Stimulated activated CD8-positive, alpha-beta memory T cell treated with anti-CD3 and anti-CD28 coated beads, Interleukin-4, amount 100 ng/mL, for 1 hour (primary cell): ENCODE data around the gene RNF207.

Source experiments
- DNase-seq, 2 donors: peaks; one replicate each; pipeline ENCODE4 v3.0.0-alpha.2; 2020; ENCODE audit warnings: low read depth in 2 of 2, low spot score in 1 of 2

Gene RNF207

GRCh38 chr1:6248161-6248776 lies 42.4 kb downstream of the RNF207 start:
- no peak for DNase-seq

GRCh38 chr1:6248932-6249738 lies 43.2 kb downstream of the RNF207 start:
- DNase-seq = no peak

- no peak for DNase-seq
Measured at GRCh38 chr1:6249739-6250689, 44.1 kb downstream of the RNF207 start.

DNA sequence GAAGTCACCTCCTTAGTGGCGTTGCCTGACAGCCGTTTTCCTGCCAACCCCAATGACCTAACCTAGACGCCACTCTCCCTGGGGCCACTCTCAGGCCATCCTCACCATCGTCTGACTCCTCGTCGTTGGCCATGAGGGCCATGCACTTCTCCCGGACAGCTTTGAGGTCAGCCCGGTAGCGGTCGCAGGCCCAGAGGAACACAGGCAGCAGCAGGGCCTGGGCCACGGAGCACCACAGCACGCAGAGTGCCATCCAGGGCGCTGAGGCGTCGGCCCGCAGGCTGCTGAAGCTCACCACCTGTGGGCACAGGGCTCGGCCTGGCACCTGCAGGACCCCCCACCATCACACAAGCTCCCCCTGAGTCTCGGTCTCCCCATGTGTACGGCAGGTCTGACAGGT lies 45.3 kb downstream of the RNF207 start:
- no peak for DNase-seq

DNA sequence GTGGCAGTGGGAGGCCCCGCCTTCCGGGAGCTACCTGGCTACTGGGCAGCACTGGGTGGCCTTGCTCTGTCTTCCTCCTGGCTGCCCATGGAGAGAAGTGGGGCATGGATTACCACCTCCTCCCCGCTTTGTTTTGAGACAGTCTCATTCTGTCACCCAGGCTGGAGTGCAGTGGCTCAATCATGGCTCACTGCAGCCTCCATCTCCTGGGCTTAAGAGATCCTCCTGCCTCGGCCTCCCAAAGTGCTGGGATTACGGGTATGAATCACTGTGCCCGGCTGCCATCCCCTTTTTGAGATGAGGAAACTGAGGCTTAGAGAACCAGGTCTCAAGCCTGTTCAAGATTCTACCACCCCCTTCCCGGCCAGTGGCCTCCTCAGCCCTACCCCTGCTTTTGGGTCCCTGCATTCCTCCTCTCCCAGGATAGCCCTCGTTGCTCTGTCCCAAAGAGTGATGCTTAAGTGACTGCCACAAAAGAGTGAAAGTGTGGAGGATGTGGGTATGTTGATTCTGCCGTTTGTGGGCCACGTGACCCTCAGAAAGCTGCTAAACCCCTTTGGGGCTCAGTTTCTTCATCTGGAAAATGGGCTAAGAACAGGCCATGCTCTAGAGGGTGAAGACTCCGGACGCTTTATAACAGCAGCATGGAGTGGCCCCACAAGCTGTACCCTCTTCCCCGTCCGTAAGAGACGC lies 45.9 kb downstream of the RNF207 start:
- DNase-seq = no peak

DNA sequence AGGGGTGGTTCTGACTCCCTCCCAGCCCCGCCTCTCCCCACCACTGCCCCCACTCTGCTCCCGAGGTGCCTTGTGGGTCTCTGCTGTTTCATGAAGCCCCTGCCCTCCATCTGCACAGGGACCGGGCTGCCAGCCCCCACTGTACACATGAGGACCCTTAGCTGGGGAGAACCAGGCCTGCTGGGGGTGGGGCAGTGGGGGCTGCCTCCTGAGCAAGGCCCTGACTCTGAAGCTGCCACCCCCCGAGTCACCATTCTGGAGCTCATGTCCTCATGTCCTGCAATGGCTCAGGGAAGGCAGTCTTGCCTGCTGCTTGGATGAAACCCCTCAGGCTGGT lies 46.4 kb downstream of the RNF207 start:
- no peak for DNase-seq

DNA sequence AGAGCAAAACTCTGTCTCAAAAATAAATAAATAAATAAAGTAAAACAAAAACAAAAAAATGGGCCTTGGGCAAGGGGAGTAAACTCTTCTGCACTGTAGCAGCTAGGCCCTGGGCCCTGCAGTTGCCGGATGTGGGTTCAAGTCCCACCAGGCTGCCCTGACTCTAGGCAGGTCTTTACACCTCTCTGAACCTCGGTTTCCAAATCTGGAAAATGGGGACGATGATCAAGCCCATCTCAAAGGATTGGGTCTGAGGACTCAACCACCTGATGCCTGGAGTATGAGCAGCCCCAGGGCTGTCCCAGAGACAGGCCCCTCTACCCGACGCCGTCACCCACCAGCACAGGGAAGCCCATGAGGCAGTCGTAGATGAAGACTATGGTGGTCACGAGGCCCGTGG lies 47.5 kb downstream of the RNF207 start:
- DNase-seq = no peak

GRCh38 chr1:6254691-6255090 lies 48.8 kb downstream of the RNF207 start:
- DNase-seq = no peak

- DNase-seq = no peak
Measured at GRCh38 chr1:6256645-6257044, 50.7 kb downstream of the RNF207 start.

- no peak for DNase-seq
Measured at GRCh38 chr1:6257541-6258069, 51.7 kb downstream of the RNF207 start.

- no peak for DNase-seq
Measured at GRCh38 chr1:6258675-6259074, 52.8 kb downstream of the RNF207 start.

DNA sequence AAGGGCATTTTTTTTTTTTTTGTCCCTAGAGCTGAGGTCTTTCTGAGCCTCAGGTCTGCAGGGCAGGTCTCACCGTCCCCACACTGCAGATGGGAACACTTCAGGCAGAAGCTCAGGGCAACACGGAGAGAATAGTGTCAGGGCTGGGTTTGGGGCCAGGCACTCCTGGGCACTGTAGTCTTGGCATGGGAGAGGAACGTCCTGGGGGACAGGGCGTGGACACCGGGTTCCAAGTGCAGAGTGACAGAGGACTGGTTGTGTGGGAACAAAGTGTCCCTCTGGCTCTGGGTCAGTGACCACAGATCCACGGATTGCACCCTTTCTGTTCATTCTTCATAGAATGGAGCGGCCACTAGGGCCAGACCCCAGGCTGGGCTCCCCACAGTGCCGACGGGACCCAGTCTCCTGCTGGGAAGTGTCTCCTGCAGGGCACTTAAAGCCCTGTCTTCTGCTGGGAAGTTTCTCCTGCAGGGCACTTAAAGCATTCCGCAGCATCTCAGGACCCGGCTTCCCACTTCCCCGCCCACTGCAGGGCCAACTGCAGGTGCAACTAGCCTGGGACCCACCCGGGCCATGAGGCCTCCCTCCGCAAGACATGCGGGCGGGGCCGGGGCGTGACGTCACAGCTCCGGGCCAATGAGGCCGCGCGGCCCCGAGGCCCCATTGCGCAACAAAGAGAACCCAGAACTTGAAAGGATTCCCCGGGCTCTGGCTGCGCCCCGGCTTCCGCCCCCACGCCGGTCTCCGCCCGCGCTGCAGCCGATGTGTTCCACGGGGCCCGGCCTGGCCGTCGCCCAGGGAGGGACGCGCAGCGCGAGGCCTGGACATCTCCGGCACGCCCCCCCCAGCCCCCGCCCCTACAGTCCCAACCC lies 53.8 kb downstream of the RNF207 start:
- peak; percentile 46 to 60 for DNase-seq

DNA sequence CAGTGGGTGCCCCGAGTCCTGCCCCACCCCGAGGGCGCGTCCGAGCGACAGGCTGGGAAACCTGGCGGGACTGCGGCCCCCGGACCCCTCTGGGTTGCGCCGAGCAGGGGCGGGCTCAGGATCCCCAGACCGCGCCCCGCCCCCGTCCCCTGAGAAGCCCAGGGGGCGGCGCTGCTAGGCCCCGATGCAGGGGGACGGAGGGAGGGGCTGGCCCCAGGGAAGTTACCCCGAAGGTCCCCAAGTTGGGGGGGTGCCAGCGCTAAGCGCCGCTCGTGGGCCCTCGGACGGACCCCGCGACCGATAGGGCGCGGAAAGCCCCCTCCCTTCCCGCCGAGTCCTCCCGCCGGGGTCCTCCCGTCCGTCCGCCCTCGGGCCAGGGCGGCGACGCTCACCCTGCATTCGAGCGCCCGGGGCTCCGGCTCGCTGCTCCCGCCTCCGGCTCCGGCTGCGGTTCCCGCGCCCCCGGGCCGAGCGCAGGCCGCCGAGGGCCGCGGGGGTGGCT lies 54.6 kb downstream of the RNF207 start:
- DNase-seq = no peak

GRCh38 chr1:6260961-6261614 lies 55.2 kb downstream of the RNF207 start, which contains the start of gene GPR153:
TSS of gene GPR153 (minus strand) at chr1:6261098. CDS start at chr1:6254905, 6,193 bp downstream.
- DNase-seq = no peak

- DNase-seq = no peak
Measured at GRCh38 chr1:6261615-6261995, 55.7 kb downstream of the RNF207 start.

DNA sequence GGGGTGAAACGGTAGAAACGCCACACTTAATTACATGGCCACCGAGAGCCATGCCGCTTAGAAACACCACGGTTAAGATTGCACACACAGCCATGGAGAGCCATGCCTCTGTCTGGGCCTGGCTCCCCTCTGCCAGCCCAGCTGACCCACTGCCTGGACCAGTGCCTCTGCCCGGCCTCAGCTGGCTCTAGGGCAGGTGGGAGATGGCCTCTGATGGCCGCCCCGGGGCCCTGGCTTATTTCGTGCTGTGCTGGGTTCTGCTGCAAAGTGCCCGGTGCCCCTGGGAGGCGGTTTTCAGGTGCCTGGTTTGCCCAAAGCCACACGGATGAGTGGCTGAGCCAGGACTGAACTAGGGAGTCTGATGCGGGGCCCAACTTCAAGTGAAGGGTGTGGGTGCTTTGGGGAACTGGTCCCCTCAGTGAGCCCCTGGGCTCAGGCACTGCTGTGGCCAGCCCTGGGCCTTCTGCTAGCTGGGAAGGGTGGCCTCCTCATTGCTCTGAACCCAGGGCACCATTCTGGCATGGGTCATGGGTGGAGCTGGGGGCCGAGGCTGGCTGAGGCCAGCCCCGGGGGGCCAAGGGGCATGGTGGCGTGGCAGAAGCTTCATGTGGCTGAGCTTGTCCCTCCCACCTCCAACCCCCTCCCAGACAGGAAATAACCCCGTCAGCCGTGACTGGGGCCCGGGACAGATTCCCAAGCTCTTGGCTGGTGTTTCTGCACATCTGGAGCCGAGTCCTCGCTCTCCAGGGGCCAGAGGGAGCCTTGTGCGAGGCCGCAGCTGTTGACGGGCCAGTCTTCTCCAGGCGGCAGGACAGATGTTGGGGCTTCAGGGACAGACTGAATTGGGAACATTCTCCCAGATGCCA lies 56.9 kb downstream of the RNF207 start:
- no peak for DNase-seq

GRCh38 chr1:6263716-6264115 lies 57.8 kb downstream of the RNF207 start:
- DNase-seq = no peak

GRCh38 chr1:6265151-6265550 lies 59.2 kb downstream of the RNF207 start:
- no peak for DNase-seq
